Body of pancreas (tissue), 4 donors: ENCODE results near the gene PHLDB3.

Experiments
- POLR2A ChIP-seq, 3 donors: fragments of 450-650 bp; IDR thresholded peaks; one replicate each; pipeline ENCODE4 v1.6.1; 2016; ENCODE audit warnings: antibody characterized with exemption in 3 of 3, mild to moderate bottlenecking in 2 of 3
- TF ChIP-seq, protein P1 (sequence below), 7 experiments: fragments of 450-650 bp in 4 of 7; fragments of 200-600 bp in 3 of 7; sonication (generic) in 3 of 7; IDR thresholded peaks; one replicate each; pipeline ENCODE4 v1.5.1; 2016 to 2019; ENCODE audit warnings: antibody characterized with exemption in 7 of 7

DNA sequence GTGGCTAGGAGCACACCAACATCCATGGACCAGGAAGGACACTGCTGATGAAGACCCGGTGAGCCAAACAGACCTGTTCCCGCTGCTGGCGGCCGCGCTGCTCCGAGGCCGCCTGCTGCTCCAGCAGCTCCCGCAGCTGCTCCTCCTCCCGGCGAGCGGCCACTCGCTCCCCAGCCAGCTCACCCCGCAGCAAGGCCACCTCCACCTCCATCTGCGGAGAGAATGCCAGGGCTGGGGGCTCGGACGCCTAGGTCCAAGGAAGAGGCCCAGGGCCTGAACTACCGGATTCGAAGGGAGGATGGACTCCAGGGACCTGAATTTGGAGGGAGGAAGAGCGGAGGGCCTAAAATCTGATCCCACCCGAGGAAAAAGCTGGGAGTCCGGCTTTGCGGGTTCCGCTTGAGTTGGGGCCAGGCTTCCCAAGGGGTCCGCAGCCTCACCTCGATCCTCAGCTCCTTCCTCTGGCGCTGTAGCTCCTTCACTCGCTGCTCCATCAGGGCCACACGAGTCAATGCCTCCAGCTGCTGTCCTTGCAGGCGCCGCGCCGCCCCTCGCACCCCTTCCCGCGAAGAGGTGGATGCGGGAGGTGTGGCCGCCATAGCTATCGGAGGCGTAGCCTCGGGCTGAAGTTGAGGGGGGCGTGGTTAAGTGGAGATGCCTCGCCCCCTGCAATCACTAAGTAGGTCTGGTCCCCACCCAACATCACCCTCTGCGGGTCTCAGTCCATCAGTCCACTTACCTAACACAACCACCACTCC lies 2.7 kb downstream of the PHLDB3 start:
- TF ChIP-seq, protein P1, sequence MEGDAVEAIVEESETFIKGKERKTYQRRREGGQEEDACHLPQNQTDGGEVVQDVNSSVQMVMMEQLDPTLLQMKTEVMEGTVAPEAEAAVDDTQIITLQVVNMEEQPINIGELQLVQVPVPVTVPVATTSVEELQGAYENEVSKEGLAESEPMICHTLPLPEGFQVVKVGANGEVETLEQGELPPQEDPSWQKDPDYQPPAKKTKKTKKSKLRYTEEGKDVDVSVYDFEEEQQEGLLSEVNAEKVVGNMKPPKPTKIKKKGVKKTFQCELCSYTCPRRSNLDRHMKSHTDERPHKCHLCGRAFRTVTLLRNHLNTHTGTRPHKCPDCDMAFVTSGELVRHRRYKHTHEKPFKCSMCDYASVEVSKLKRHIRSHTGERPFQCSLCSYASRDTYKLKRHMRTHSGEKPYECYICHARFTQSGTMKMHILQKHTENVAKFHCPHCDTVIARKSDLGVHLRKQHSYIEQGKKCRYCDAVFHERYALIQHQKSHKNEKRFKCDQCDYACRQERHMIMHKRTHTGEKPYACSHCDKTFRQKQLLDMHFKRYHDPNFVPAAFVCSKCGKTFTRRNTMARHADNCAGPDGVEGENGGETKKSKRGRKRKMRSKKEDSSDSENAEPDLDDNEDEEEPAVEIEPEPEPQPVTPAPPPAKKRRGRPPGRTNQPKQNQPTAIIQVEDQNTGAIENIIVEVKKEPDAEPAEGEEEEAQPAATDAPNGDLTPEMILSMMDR (IDR thresholded peaks at IDR 0.05), result no peak
- TF ChIP-seq POLR2A (IDR thresholded peaks at IDR 0.05), result no peak
